RKO (cell line): Measurements from ENCODE around the gene FAM200A.
"Not testable (repeated sequence)": the region's sequence is repeated elsewhere in the genome, so short reads cannot be mapped to it uniquely, and the experiment has no call there.

Experiments used
- DNase-seq: peaks from one replicate; pipeline ENCODE4 v3.0.0-alpha.2; 2016; ENCODE audit warnings: low spot score

FAM200A gene

DNA sequence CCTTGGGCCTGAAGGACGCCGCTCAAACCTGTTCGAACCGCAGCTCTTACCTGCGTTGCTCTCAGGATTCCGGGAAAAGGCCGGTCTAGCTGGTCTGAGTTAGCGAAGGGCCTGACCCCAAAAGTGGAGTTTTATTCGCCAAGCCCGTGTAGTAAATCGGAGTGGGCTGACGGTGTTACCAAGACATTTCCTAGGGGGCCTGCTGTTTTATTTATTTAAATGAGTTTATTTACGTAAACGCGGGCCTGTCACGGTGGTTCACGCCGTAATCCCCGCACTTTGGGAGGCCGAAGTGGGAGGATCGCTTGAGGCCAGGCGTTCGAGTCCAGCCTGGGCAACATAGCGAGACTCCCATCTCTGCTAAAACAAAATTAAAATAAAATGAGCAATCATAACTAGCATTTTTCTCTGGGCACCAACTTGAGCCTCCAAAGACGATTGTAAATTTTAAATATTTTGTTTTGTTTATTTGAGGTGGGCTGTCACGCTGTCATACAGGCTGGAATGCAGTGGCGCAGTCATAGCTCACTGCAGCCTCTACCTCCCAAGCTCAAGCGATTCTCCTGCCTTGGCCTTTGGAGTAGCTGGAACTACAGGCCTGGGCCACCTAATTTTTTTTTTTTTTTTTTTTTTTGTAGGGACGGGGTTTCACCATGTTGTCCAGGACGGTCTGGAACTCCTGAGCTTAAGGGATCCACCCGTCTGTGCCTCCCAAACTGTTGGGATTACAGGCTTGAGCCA is 7.4 kb upstream of the FAM200A start:
- DNase-seq, result peak; percentile 65

DNA sequence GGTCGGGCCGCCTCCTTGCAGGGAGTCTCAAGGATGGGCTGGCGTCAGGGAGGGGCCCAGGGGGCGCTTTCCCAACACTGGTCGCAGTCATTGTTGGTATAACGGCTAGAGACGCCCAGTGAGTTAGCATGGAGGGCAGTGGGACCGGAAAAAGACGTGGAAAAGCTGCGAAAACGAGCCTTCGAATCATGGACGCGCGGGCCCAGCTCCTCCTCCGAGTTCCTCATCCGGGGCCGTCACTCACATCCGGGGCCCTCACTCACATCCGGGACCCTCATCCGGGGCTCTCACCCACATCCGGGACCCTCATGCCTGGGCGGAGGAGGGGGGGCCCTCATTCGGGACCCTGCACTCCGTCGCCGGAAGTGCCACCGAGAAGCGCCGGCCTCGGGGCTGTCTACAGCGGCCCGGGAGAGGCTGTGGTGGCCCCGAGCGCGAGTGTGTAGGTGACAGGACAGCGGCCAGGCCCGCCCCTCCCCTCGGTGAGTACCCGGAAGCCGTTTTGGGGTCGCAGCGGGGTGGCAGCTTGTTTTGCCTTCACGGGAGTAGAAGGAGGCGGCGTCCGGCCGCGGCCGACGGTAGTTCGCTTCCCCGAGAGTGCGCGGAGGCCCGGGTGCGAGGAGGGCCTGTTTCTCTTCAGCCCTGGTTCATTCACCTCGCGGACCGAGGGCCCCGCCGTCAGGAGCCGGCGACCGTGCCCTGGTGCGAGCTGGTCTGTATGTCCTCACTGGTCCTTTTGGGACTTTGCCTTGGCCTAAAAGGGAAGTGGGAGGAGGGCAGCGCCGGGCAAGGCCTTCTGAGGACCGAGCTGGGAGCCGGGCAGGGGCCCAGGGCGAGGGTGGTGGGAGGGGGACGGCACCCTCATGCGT is 6.6 kb upstream of the FAM200A start, which contains the start of gene ZNF655:
TSS of gene ZNF655 (plus strand) at position 337 of the 869 bp plus-strand sequence. CDS start 1,918 bp downstream, outside the sequence.
- DNase-seq, result peak; percentile 94

DNA sequence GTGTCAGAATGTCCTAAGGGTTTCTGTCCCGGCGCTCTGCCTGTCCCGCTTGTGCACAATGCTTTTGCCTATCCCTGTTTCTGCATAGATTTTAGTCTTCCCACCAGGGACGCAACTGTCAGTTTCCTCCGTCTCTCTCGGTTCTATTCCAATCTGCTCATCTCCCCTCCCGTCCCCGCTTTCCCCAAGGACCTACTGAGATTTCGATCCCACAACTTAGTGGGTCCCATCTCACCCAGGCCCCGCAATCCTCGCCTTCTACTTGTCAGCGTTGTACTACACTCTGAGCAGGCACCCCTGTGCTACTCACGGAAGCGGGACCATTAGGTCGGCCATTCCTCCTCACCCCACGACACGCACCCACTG is 6.0 kb upstream of the FAM200A start:
- no peak for DNase-seq

DNA sequence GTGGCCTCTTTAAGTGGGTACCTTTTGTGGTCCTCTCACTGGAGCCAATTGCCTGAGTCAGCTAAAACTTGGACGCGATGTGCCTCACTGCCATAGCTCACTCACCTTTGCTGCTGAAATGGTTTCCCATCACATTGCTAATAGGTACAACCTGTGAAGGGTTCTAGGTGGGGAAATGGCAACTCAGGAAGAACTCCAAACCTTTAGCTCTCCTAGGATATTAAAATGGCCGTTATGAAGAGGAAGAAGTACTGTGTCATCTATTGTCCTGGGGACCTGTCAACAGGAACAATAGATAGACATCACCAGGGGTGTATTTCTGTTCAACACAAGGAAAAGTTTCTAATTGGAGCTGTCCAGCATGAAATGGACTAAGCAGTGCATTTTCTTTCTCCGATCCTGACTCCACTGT is 5.3 kb upstream of the FAM200A start:
- peak; percentile 58 for DNase-seq

DNA sequence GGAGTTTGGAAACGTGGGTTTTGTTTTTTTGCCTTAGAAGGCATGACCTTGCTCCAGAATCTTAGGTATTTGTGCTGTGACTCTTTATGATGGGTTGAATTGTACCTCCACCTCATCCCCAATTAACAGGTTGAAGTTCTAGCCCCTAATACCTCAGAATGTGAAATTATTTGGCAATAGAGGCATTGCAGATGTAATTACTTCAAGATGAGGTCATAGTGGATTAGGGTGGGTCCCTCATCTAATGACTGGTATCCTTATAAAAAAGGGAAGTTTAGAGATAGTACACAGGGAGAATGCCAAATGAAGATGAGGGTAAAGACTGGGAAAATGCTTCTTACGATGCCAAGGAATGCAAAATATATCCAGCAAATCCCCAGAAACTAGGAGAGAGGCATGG is 3.0 kb upstream of the FAM200A start:
- DNase-seq, result no peak

DNA sequence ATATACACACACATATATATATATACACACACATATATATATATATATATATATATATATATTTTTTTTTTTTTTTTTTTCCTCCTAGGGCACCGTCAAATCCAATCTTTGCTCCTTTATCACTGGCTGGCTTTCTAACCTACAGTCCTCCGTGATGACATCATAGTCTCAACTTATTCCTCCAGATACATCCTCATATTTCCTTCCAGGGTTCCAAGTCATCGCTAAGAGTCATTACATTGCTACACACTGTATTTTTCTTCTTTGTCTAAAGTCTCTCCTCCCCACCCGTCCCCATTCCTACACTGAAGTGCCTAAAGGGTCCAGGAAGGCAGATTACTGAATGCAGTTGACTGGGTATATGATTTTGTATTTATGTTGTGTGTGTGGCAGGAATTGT is 1.1 kb upstream of the FAM200A start:
- peak; percentile 51 for DNase-seq

DNA sequence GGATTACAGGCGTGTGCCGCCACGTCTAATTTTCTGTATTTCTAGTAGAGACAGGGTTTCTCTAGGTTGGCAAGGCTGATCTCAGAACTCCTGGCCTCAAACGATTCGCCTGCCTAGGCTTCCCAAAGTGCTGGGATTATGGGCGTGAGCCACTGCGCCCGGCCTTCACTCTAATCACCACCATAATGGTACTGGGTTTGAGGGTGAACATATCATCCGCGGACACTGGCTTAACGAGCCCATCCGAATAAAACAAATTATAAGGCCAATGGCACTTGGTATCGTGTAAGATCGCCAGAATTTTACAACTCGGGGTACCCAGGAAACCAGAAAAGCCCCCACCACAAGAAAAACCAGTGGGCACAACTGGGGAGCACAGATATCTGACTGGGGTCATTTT is 580 bp downstream of the FAM200A start:
- DNase-seq, result peak; percentile 50

DNA sequence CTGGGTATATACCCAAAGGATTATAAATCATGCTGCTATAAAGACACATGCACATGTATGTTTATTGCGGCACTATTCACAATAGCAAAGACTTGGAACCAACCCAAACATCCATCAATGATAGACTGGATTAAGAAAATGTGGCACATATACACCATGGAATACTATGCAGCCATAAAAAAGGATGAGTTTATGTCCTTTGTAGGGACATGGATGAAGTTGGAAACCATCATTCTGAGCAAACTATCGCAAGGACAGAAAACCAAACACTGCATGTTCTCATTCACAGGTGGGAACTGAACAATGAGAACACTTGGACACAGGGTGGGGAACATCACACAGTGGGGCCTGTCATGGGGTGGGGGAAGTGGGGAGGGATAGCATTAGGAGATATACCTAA is 2.4 kb downstream of the FAM200A start:
- DNase-seq, result not testable (repeated sequence)

DNA sequence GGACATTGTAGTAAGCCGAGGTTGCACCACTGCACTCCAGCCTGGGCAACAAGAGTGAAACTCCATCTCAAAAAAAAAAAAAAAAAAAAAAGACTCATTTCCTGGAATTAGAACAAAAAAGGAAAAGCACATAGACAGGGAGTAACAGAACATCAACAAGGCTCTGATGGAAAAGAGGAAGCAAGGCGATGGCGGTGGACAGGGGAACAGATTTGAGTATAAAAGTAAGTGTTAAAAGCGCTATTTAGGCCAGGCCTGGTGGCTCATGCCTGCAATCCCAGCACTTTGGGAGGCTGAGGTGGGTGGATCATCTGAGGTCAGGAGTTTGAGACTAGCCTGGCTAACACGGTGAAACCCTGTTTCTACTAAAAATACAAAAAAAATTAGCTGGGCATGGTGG is 6.6 kb downstream of the FAM200A start:
- not testable (repeated sequence) for DNase-seq

DNA sequence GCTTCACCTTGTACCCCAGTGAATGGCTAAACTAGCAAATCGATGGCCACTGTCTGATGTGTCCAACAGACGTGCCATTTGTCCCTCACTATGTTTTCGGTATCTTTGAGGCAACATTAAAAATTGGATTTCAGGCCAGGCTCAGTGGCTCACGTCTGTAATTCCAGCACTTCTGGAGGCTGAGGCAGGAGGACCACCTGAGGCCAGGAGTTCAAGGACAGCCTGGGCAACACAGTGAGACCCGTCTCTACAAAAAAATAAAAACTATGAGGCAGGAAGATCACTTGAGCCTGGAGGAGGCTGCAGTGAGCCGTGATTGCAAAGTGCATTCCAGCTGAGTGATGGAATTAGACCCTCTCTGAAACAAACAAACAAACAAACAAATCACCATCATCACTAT is 8.0 kb downstream of the FAM200A start:
- DNase-seq, result no peak

DNA sequence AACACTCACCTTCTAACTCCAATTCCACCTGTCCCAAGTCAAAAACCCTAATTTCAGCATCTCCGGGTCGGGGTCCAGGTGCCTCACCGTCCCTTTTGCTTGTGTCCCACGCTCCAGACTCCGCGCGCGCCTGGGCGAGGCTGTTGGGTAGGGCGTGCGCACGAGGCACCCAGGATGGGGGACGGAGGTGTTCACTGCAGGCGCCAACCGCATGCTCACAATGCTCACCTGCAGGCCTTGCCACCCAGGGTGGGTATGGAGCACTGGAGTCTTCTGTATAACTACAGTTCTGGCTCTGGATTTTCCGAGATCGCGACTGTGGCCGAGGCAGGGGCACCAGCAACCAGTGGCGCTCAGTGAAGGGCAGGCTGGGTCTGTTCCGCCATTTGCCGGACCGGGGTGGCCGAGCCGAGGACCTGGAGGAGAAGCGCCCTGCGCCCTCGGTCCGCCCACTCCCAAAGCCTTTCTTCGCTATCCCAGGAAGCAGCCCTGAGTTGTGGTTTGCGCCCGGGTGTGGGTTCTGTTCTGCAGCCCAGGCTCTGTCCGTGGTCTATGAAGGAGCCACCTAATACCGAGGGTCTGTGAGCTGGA is 8.7 kb downstream of the FAM200A start:
- no peak for DNase-seq

DNA sequence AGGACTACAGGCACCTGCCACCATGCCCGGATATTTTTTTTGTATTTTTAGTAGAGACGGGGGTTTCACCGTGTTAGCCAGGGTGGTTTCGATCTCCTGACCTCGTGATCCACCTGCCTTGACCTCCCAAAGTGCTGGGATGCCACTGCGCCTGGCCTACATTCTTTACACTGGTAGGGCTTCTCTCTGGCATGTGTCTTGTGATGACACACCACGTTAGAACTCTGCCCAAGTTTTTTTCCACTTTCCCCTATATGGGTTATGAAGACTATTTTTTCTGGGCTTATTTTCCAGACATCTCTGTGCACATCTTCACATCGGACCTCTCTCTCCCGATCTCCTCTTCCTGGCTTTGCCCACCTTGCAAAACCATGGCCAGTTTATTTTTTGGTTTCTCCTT is 10.7 kb downstream of the FAM200A start:
- no peak for DNase-seq

DNA sequence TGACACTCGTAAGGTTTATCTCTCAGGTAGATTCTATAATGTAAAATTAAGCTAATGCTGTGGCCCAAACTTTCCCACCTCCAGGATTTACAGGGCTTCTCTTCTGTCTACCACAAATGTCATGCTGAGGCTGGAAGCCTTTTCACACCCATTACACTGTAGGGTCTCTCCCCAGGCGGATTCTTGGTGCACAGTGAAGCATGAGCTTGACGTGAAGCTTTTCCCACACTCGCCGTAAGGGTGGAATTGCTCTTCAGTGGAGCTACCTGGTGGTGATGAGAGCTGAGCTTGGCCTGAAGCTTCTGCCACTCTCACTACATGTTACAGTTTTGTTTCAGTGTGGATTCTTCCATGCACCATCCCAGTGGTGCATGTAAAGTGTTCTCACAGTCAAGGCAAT is 11.4 kb downstream of the FAM200A start:
- DNase-seq, result no peak

DNA sequence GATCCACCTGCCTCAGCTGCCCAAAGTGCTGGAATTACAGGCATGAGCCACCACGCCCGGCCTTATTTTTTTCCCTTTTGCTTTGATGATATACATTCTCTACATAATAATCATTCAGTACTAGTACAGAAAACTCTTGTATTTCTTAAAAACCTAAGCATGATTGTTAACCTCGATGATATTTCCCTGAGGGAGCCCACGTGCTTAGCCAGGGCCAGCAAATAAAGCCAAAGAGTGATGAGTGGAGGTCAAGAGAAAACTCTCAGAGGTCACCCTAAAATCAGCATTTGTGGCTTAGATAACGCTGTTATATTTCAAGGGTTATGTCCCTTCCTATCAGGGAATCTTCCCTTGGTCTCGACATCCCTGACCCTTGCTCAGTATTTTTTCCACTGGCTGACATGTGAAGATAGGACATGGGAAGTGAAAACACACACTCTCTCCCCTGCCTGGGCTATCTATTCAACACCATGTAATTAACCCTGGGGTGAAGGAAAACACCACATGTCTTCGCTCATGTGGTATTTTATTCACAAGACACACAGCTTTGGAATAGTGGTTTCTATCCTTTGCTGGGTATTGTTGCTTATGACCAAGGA is 12.6 kb downstream of the FAM200A start:
- no peak for DNase-seq

DNA sequence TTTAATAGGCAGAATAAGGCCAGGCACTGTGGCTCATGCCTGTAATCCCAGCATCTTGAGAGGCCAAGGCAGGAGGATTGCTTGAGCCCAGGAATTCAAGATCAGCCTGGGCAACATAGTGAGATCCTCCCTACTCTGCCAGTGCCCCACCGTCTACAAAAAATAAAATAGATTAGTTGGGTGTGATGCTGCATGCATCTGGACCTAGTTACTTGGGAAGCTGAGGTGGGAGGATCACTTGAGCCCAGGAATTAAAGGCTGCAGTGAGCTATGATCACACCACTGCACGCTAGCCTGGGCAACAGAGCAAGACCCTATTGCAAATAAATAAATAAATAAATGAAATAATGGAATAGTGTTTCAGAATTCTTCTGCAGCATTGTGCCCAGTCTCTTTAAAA is 16.2 kb downstream of the FAM200A start:
- no peak for DNase-seq

DNA sequence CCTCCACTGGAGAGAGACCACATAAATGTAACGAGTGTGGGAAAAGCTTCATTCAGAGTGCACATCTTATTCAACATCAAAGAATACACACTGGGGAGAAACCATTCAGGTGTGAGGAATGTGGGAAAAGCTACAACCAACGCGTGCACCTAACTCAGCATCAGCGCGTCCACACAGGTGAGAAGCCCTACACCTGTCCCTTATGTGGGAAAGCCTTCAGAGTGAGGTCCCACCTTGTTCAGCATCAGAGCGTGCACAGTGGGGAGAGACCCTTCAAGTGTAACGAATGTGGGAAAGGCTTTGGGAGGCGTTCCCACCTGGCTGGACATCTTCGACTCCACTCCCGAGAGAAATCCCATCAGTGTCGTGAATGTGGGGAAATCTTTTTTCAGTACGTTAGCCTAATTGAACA is 20.6 kb downstream of the FAM200A start:
- DNase-seq, result no peak

DNA sequence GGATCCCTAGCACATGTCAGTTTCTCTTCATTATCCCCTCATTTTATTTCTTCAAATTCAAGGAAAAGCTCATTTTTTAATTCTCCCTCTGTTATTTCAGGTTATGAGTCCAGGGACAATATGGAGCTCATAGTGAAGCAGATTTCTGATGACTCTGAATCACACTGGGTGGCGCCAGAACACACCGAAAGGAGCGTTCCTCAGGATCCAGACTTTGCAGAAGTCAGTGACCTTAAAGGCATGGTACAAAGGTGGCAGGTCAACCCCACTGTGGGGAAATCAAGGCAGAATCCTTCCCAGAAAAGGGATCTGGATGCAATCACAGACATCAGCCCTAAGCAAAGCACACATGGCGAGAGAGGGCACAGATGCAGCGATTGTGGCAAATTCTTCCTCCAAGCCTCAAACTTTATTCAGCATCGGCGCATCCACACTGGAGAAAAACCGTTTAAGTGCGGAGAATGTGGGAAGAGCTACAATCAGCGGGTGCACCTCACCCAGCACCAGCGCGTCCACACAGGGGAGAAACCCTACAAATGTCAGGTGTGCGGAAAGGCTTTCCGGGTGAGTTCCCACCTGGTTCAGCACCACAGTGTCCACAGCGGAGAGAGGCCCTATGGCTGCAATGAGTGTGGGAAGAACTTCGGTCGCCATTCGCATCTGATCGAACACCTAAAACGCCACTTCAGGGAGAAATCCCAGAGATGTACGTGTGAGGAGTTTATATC is 26.0 kb downstream of the FAM200A start:
- peak; percentile 60 for DNase-seq

DNA sequence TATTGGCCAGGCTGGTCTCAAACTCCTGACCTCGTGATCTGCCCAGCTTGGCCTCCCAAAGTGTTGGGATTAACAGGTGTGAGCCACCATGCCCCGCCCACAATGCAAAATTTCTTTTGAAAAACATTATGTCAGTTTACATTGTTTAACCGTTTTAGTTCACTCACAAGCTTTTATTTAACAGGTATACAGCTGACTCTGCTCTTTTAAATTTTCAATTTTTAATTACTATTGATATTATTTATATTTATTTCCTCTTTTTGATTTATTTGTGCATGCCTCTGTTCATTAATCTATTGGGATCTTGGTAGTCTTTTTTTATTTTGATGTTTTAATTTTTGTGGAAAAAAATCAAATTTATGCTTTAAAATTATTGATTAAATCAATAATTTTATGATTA is 30.5 kb downstream of the FAM200A start:
- DNase-seq, result no peak

DNA sequence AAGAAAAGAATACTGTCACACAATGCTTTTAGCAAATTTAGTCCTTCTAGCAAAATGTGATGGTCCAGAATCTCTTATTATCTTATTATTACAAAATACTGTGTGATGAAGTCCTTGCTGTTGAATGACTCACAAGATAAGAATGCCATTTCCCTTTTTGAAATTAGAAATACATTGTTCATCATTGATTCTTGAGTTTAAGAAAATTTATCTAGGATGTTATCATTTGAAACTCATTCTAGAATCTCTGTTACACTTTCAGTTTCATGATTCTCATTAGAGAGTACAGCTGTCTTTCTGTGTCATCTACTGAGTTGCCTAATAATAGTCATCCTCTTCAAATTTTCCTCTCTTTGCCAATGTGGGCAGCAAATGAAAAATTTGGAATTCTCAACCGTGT is 37.9 kb downstream of the FAM200A start:
- DNase-seq, result no peak

DNA sequence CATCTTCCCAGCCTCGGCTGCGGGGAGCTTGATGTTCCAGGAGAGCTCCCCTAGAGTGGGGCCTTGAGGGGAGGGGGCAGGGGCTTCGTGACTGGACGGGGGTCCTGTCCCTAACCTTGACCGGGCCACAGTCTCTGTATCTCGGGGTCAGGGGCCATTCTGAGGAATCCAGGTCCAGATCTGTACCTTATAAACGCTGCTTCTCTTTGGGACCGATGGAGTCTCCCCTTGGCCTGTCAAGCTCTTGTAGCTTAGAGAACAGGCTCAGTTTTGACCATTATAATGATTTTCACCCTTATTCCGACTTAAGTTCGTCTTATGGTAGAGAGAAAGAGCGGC is 46.6 kb downstream of the FAM200A start:
- DNase-seq, result peak; percentile 47

DNA sequence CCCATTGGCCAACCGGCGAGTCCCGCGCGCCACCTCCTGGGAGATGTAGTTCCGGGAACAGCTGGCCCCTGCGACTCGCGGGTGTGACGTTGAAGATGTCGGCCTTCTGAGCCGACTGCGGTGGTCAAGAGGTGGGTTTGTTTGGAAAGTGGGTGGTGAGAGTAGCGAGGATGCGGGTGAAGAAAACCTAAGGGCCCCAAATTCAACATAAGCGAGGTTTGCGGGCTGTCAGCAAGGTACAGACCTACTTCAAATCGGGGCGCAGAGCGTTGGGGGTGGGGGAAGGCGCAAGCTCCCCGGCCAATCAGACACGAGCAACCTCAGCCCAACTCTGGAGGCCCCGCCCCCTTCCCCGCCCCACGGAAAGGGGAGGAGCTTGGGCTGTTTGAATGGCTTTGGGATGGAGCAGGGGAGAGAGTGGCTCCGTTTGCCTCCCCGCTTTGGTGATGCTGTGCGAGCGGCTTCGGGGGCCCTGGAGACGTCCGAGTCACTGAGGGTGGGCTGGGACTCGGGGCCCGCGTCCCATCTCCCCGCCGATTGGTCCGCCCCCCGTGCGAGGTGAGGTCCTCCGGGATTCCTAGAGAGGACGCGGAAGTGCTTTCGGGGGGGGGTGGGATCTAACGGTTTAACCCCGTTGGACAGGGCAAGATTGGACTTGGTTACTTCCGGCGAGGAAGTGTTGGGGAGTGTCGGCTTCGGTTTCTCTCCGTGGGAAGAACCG is 47.2 kb downstream of the FAM200A start, which contains the start of gene ZKSCAN5:
TSS of gene ZKSCAN5 (plus strand) at position 60 of the 721 bp plus-strand sequence. CDS start 1,383 bp downstream, outside the sequence.
- DNase-seq, result peak; percentile 99
